ENCODE results near the gene KCTD12.

DNA sequence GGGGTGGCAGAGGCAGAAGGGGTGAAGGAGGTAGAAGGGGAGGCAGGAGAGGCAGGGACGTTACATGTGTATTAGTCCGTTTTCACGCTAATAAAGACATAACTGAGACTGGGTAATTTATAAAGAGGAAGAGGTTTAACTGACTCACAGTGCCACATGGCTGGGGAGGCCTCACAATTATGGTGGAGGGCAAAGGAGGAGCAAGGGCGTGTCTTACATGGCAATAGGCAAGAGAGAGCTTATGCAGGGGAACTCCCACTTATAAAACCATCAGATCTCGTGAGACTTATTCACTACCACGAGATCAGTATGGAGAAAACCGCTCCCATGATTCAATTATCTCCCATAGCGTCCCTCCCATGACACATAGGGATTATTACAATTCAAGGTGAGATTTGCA is 43.1 kb upstream of the KCTD12 start:
- TF ChIP-seq CTCF (IDR thresholded peaks at IDR 0.05) (no peak), POLR2A (IDR thresholded peaks at IDR 0.05) (no peak)
